HG03575 (cell line): ENCODE data around the gene ATAD3B.

Source experiments
- ATAC-seq: cut with Tn5 transposase; IDR thresholded peaks from one replicate; pipeline ENCODE4 v1.9.1; 2021; ENCODE audit not compliant: unreplicated experiment, insufficient number of reproducible peaks, low FRiP score; ENCODE audit errors: extremely low read depth

The ATAD3B gene

DNA sequence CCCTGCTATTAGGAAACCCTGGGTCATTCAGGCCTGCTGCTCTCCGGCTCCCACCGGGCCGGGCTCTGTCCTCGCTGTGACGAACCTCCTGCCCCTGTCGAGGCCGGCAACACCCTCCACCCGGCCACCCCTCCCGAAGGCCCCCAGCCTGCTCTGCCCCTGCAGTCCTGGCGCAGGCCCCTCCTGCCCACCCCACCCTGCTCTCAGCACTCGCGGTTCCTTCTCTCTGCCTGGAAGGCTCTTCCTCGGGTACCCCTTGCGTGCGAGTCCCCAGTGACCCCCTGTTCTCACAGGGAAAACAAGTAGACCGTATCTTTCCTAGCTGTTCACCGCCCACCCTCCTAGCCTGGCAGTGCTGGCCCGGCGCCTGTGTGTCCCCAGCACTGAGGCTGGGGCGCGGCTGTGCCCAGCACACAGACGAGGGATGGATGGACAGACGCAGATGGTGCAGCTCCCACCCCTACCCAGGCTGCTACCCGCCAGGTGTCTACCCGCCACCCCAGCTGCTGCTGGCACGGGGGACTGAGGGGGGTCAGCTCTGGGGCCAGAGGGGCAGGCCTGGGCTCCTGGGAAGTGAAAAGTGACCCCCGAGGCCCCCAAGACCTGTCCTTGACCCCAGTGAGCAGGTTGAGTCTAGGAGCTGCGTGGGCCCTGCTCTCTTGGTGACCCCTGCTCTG, 39.2 kb upstream of the ATAD3B start:
- no peak for ATAC-seq

DNA sequence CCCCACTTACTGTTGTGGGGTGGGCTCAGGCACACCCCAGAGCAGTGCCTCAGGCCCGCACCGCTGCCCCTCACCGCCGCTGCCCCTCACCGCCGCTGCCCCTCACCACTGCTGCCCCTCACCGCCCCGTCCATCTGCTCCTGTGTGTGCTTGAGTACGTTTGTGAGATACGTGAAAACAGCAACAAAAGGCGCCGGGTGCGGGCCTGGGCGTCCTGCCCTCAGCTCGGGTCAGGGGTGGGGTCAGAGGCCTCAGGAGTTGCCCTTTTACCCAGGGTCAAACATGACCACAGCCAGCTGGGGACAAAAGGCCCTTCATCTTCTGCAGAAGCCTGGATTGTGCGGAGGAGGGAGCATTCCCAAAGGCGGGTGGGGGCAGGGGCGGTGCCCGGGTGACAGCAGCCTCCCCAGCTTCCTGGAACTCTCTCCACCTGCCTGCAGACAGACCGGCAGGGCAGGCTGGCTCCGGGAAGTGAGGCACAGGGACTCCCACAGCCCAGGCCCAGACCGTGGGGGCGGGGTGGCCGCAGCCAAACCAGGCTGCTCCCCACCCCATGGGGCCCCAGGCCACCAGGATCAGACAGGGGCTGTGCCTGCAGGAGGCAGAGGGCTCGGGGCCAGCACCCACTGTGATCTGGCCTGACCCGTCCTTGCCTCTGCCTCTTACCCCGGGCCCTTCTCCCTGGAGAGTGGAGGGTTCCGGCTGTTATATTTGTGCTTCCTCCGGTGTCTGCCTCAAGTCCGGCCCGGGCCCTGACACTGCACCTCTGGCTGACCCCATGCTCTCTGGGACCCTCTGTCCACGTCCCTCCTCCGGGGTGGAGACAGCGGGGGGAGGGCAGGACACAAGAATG, 38.4 kb upstream of the ATAD3B start:
- ATAC-seq = no peak

DNA sequence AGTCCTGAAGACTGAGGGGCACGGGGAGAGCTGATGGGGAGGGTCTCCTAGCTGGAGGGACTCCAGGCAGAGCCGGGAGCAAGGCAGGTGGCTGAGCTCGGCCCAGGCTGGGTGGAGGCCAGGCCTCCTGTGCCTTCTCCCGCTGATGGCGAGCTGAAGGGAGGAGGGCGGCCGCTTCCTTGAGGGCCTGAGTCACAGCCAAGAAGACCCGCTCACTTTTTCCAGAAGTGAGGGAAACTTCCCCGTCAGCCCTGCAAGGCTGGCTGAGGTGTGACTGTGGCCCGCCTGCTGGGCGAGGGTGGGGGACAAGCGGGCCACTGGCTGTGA, 37.8 kb upstream of the ATAD3B start:
- ATAC-seq = no peak

DNA sequence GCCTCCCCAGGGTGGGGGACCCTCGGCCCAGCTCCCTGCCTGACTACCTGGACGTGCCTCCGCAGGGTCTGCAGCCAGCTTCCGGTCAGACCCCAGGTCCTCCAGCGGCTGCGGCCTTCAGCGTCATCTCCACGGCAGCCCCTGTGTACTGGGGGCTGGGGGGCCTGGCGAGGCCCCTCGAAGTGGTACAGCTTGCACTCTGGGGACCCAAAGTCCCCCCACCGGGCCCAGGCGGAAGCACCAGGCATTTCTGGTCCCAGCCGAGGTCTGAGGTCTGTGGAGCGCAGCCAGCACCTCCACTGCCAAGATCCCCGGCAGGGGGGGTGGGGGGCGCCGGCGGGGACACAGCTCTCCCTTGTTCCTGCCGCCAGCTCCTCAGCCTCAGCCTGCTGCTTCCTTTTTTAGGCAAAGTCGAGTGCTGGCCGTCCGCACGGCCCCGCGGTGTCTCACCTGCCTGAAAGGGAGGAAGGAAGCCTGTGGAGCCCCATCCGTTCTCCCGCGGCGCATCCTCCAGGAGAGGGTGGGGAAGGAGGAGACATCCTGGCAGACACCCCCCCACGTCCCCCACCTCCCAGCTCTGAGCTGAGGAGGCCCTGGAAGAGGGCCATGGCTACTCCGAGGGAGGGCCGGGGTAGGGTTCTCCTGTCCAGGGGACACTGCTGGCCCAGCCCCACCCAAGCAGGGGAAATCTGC, 37.3 kb upstream of the ATAD3B start:
- ATAC-seq = no peak

DNA sequence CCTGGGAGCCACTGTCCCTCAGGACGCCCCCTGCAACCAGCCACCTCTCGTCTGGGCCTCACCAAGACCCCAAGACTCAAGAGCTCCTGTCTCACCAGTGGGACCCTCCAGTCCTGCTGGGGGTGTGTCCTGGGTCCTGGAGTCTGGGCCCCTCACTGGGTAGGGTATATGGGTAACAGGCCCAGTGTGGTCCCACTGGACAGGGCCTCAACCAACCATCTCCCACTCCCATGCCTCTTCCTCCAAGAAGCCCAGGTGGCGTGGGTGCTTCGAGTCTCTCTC, 36.8 kb upstream of the ATAD3B start:
- no peak for ATAC-seq

DNA sequence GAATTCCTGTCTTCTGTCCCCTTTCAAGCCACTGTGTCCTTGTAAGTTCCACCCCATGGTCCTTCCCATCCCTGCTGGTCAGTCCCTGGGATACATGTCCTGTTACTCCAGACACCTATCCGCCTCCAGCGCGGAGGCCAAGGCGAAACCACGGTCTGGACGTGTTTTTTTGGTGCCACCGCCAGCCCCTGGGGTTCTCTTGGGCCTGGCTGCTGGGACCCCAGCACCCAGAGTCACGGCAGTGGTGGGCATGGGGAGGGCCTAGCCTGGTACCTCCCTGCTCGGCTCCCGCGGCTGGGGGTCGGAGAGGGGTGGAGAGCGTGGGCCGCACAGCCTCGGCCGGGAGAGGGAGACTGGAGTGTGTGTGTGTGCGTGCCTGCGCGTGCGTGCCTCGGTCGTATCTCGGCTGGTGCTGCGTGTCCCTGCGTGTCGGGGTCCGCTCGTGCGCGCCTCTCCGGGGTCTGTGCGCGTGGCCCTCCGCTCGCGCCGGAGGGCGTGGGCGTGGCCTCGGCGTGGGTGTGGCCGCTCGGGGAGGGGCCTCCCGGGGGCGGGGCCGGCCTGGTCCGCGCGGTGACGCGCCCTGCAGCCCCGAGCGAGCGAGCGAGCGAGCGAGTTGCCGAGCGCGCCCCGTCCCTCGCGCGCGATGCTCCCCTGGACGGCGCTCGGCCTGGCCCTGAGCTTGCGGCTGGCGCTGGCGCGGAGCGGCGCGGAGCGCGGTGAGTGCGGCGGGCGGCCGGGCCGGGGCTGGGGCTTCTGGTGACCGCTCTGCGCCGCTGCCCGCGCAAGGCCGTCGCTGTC, 36.3 kb upstream of the ATAD3B start, which contains the start of gene VWA1:
Gene VWA1 (plus strand): TSS at position 585 of the 798 bp plus-strand sequence. CDS start 59 bp downstream, at position 644.
- no peak for ATAC-seq

DNA sequence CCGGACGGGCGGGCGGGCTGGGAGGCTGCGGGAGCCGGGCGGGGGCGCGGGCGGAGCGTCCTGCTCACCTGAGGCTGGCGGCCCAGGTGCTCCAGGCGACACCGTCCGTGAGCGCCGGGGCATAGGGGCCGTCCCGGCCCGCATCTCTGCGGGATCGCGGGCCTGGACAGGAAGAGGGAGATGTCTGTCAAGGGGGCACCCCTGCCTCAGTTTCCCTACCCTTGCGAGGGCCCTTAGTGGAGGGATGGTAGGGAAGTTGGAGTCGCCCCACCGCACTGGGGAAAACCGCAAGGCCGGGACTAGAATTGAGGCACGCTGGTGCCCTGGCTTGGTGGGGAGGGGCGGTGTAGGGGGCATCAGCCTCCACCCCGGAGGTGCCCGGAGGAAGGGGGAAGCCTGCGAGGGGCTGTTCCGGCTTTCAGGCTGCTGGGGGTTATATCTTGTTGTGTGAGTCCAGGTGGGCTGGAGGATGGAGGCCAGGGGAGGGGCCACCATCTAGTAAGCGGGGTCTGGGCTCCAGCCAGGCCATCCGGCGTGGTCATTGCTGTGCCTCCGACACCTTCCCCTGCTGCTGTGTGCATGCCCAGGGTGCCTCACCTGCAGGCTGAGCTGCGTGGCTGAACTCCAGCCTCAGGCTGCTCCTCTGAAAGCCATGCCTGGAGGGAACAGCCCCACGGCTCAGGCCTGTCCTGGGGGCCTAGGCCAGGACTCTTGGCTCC, 35.5 kb upstream of the ATAD3B start:
- ATAC-seq = no peak

DNA sequence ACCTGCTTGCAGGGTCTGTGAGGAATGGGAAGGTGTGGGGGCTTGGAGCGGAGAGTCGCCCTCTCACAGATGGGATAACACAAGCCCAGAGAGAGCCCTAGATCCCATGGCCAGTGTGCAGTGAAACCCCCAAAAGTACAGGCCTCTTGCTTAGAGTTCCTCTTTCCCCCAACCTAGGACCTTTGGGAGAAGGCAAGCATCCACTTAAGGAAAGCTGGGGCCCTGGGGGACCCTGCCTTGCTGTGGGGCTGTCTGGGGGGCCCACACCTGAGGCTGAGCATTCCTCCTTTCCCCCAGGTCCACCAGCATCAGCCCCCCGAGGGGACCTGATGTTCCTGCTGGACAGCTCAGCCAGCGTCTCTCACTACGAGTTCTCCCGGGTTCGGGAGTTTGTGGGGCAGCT, 34.9 kb upstream of the ATAD3B start:
- ATAC-seq = no peak

DNA sequence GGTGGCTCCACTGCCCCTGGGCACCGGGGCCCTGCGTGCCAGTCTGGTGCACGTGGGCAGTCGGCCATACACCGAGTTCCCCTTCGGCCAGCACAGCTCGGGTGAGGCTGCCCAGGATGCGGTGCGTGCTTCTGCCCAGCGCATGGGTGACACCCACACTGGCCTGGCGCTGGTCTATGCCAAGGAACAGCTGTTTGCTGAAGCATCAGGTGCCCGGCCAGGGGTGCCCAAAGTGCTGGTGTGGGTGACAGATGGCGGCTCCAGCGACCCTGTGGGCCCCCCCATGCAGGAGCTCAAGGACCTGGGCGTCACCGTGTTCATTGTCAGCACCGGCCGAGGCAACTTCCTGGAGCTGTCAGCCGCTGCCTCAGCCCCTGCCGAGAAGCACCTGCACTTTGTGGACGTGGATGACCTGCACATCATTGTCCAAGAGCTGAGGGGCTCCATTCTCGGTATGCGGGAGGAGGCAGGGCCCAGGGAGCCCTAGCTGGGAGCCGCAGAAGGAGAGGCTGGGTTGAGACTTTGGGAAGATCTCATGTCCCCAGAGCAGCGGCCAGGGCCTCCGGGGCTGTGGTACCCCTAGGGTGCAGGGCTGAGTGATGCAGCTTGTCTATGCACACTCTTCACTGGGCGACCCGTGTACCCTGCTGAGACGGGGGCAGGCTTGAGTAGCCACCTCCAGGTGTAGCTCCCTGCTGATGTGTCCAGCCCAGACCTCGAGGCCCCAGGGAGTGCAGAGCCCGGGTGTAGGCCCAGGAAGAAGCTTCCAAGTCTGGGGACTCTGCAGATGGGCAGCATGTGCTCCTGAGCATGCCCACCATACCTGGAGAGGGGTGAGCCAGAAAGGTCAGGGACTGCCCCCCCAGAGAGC, 34.3 kb upstream of the ATAD3B start:
- no peak for ATAC-seq

DNA sequence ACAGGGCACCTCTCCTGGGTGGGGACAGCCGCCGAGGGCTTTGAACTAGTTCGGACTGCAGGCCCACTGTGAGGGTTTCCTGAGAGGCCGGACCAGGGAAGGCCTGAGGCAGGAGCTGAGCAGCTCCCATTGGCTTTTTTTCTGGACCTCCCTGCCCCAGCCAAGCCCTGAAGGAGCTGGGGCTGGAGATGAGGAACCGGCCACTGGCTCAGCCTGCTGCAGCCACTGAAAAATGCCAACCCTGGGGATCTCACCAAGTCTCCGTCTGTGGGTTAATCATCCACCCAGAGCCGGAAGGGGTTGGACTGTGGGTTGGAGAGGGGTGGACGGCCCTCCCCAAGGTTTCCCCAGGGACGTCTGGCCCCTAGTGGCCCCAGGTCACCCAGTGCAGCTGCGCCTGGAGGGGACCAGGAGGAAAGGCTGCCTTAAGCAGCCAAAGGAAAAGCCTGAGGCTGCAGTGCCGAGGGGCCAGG, 33.6 kb upstream of the ATAD3B start:
- no peak for ATAC-seq

DNA sequence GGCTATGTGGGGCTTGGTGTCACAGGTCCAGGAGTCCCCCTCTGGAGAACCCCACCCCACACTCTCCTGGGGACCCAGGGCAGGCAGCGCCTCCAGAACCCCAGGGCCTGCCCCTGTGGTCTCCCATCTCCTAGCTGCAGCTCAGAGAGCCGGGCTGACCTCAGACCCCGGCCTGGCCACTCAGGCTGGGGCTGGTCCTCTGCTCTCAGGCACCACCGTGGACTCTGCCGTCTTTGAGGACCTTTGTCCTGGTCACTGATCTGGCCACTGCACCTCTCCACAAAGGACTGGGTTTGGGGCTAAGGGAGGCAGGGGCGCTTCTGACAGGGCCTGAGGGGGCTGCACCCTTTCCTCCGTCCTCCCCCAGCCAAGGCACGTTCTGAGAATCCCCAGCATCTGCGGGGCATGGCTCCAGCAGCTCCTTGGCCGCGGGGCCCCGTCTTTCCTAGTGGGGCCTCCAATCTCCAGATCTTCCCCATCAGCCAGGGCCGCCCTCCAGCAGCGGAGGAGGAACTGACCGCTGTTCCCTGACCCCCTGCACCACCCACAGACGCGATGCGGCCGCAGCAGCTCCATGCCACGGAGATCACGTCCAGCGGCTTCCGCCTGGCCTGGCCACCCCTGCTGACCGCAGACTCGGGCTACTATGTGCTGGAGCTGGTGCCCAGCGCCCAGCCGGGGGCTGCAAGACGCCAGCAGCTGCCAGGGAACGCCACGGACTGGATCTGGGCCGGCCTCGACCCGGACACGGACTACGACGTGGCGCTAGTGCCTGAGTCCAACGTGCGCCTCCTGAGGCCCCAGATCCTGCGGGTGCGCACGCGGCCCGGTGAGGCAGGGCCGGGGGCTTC, 32.8 kb upstream of the ATAD3B start:
- no peak for ATAC-seq

DNA sequence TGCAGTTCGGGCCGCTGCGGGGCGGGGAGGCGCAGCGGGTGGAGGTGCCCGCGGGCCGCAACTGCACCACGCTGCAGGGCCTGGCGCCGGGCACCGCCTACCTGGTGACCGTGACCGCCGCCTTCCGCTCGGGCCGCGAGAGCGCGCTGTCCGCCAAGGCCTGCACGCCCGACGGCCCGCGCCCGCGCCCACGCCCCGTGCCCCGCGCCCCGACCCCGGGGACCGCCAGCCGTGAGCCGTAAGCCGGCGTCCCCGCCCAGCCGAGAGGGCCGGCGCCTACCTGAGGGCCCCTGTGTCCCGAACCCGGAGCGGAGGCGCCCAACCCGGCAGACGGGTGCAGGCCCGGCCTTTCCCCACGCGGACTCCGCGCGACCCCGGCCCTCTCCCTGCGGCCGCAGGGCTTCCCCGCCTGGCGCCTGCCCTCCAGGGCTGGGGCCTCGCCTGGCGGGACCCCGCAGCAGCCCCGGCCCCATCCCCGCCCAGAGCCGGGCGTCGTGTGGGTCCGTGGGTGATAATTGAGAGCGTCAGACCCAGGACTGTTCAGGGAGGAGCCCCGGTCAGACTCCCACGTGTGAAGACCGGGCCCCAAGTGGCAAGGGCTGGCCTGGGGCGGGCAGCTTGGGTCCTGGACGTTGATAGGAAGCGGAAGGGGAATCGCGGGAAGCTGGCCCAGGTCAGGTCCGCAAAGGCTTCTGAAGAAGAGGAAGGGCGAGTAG, 31.9 kb upstream of the ATAD3B start:
- ATAC-seq = no peak

DNA sequence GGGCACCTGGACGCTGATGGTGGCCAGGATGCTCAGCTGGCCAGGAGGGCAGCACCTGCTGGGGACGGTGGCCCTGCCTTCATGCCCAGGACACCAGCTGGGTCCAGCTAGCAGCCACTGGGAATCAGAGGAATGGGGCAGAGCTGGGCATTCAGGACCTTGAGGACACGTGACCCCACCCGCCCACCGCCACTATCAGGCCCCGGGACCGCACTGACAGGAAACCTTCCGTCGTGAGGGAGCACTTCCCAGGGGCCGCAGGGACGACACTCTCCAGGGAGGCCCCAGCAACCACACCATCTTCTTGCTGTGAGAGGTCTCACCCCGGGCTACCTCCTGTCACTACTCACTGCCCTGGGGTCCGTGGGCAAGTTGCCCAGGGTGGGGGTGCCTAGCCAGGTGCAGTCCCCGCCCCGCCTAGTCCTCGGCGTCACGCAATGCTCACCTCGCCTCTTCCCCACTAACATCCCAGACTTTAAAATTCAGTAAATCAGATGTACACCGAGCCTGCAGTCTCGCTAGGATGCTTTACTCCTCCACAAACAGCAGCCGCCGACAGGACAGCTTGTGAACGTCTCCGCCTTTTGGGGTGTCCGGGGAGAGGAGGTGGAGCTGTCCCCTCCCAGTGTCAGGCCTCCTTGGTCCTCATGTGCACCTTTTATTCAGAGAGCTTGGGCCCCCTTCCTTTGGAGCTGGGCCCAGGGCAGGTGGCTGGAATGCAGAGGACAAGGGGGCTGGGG, 31.1 kb upstream of the ATAD3B start:
- ATAC-seq = no peak

DNA sequence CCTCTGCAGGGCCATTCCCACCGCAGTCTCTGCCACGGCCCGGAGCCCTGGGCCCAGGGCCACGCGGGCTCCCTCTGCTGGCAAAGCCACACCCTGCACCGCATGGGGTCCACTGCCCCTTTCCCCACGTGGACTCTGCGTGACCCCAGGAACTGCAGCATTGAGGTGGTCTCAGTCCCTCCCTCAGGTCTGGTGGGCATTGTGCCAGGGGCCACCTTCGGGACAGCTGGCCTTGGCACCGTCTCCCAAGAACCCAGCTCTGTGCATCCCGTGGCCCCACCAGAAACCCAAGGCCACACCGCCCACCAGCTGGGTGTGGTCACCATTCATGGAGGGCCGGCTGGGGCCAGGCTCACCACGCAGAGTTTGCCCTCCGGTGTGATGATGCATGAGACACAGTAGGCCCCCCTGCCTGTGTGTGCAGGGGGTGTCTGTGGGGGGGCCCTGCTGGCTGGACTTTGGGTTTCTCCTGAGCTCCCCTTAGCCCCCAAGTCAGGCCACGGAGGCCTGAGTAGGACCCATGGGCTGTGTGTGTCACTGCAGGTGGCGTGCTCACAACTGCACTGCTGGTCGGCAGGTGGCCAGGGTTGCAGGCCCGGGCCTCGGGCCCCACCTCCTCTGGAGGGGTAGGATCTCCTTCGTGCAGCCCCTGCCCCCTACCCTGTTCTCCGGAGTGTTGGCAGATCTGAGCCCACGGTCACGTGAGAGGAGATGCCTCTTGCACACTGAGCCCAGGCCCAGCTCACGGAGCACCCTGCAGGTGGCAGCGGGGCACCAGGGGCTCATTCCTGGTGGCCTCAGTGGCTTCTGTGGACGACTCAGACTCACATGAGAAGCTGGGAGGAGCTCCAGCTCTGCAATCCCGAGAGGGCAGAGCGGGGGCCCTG, 30.3 kb upstream of the ATAD3B start:
- ATAC-seq = no peak
